NCI-H2196 (cell line): ENCODE data around the gene CPT1B.

Source experiments
- DNase-seq: peaks from one replicate; lab custom pipeline; 2025; ENCODE audit not compliant: unreplicated experiment; lab: John Stamatoyannopoulos, UW

CPT1B gene

GRCh38 chr22:50571264-50572175 is 6.7 kb downstream of the CPT1B start:
- DNase-seq = no peak

GRCh38 chr22:50570861-50571260 is 7.4 kb downstream of the CPT1B start:
- DNase-seq = no peak

GRCh38 chr22:50569896-50570535 is 8.2 kb downstream of the CPT1B start:
- DNase-seq = no peak

- DNase-seq = no peak
Measured at GRCh38 chr22:50569041-50569459, 9.2 kb downstream of the CPT1B start.

GRCh38 chr22:50568626-50569025 is 9.6 kb downstream of the CPT1B start:
- no peak for DNase-seq

- DNase-seq = no peak
Measured at GRCh38 chr22:50567721-50568252, 10.4 kb downstream of the CPT1B start.

GRCh38 chr22:50564289-50564688 is 13.9 kb downstream of the CPT1B start:
- no peak for DNase-seq

- no peak for DNase-seq
Measured at GRCh38 chr22:50563413-50564160, 14.6 kb downstream of the CPT1B start.

GRCh38 chr22:50562523-50563412 is 15.5 kb downstream of the CPT1B start, which contains the start of gene SYCE3:
SYCE3 (minus strand) TSS chr22:50562919; CDS start chr22:50556405, 6,514 bp downstream.
- peak; percentile 89 for DNase-seq

- no peak for DNase-seq
Measured at GRCh38 chr22:50561401-50562358, 16.5 kb downstream of the CPT1B start.

- no peak for DNase-seq
Measured at GRCh38 chr22:50560034-50560433, 18.2 kb downstream of the CPT1B start.

GRCh38 chr22:50556703-50557102 is 21.5 kb downstream of the CPT1B start:
- DNase-seq = no peak

GRCh38 chr22:50553310-50553709 is 24.9 kb downstream of the CPT1B start:
- DNase-seq = no peak

GRCh38 chr22:50551160-50551752 is 27.0 kb downstream of the CPT1B start:
- no peak for DNase-seq

- DNase-seq = no peak
Measured at GRCh38 chr22:50550395-50550794, 27.8 kb downstream of the CPT1B start.

- DNase-seq = no peak
Measured at GRCh38 chr22:50548921-50549790, 29.1 kb downstream of the CPT1B start.

GRCh38 chr22:50548040-50548920 is 29.9 kb downstream of the CPT1B start:
- DNase-seq = no peak
